Measurements from ENCODE around the gene CYBRD1. TPM values are rescaled to one million over a fixed set of nuclear protein-coding genes. Genes with fewer than 3 reads are reported as not detected.

The CYBRD1 gene
- total RNA-seq, 4 donors from 2014 or later = 42.3 to 49.0 (median 43.4) TPM

- in situ Hi-C loops (cut with MboI; ENCODE audit: low sequenced_read_pairs in 4 of 4) (loop anchor here in 3 of 4 donors (25.0 kb wide), 2 partner anchors 525 to 550 kb away; partner anchors contain the start of gene DLX2 (in 2 of the 3)), intact Hi-C loops (cut with DNase I; ENCODE audit: low total_unique reads) (no loop called here)
- ATAC-seq (no peak), DNase-seq (no peak)
- Histone ChIP-seq H3K9me3 (peaks cover 0 to 4% (median 0%) of the 10 kb centered on the region in 3 donors), H3K27me3 (peaks cover 0 to 3% (median 0%) of the 10 kb centered on the region in 3 donors), H3K4me1 (no peaks in the 10 kb centered on the region), H3K27ac (no peak overlapping the region), H3K4me3 (no peak overlapping the region), H3K36me3 (no peaks in the 10 kb centered on the region)
- no peak for TF ChIP-seq POLR2A (IDR thresholded peaks at IDR 0.05)
- TF ChIP-seq CTCF (IDR thresholded peaks at IDR 0.05 in 4 of 5, conservative IDR thresholded peaks at IDR 0.05 in 1 of 5) = no peak
Observed at GRCh38 chr2:171587567-171587966, 65.3 kb downstream of the CYBRD1 start.

GRCh38 chr2:171590116-171590515 is 67.8 kb downstream of the CYBRD1 start:
- DNase-seq = no peak
- no peaks in the 10 kb centered on the region for H3K4me1 ChIP-seq
- TF ChIP-seq POLR2A (IDR thresholded peaks at IDR 0.05) (no peak), CTCF (IDR thresholded peaks at IDR 0.05 in 4 of 5, conservative IDR thresholded peaks at IDR 0.05 in 1 of 5) (no peak)
- no peak overlapping the region for H3K4me3 ChIP-seq
- intact Hi-C loops (cut with DNase I; ENCODE audit: low total_unique reads) = no loop called here
- H3K27me3 ChIP-seq = peaks cover 0 to 3% (median 0%) of the 10 kb centered on the region in 3 donors
- no peak overlapping the region for H3K27ac ChIP-seq
- ATAC-seq = no peak
- in situ Hi-C loops (cut with MboI; ENCODE audit: low sequenced_read_pairs in 4 of 4) = loop anchor here (10.0 to 25.0 kb wide), 3 partner anchors 515 to 547 kb away; partner anchors contain the start of gene DLX2 (in 3 of the 4)
- no peaks in the 10 kb centered on the region for H3K36me3 ChIP-seq
- peaks cover 0 to 4% (median 0%) of the 10 kb centered on the region in 3 donors for H3K9me3 ChIP-seq

- in situ Hi-C loops (cut with MboI; ENCODE audit: low sequenced_read_pairs in 4 of 4) = loop anchor here (10.0 to 25.0 kb wide), 3 partner anchors 513 to 545 kb away; partner anchors contain the start of gene DLX2 (in 3 of the 4)
- H3K27me3 ChIP-seq = peaks cover 0 to 3% (median 0%) of the 10 kb centered on the region in 3 donors
Observed at GRCh38 chr2:171592036-171592555, 69.8 kb downstream of the CYBRD1 start.

GRCh38 chr2:171595456-171595855 is 73.2 kb downstream of the CYBRD1 start:
- intact Hi-C loops (cut with DNase I; ENCODE audit: low total_unique reads) = loop anchor here (5.0 kb wide), 2 partner anchors 512 to 532 kb away; no protein-coding TSS in a partner anchor
- TF ChIP-seq POLR2A (IDR thresholded peaks at IDR 0.05) (no peak), CTCF (IDR thresholded peaks at IDR 0.05 in 4 of 5, conservative IDR thresholded peaks at IDR 0.05 in 1 of 5) (no peak)
- Histone ChIP-seq H3K4me3 (no peak overlapping the region), H3K4me1 (no peaks in the 10 kb centered on the region), H3K27ac (no peak overlapping the region), H3K9me3 (peaks cover 0 to under 1% (median 0%) of the 10 kb centered on the region in 3 donors), H3K36me3 (no peaks in the 10 kb centered on the region), H3K27me3 (no peaks in the 10 kb centered on the region)
- in situ Hi-C loops (cut with MboI; ENCODE audit: low sequenced_read_pairs in 4 of 4) = loop anchor here (10.0 to 25.0 kb wide), 3 partner anchors 509 to 542 kb away; partner anchors contain the start of gene DLX2 (in 3 of the 4)
- ATAC-seq = no peak
- DNase-seq = no peak

More at GRCh38 chr2:171592036-171592555, 69.8 kb downstream of the CYBRD1 start:
- no peak for TF ChIP-seq POLR2A (IDR thresholded peaks at IDR 0.05)
- H3K4me1 ChIP-seq = no peaks in the 10 kb centered on the region
- H3K27ac ChIP-seq = no peak overlapping the region
- H3K9me3 ChIP-seq = peaks cover 0 to 4% (median 0%) of the 10 kb centered on the region in 3 donors
- H3K4me3 ChIP-seq = peak overlapping the region in 1 of 4 donors; percentile 17
- ATAC-seq (no peak), DNase-seq (no peak)
- H3K36me3 ChIP-seq = no peaks in the 10 kb centered on the region
- intact Hi-C loops (cut with DNase I; ENCODE audit: low total_unique reads) = no loop called here

- H3K36me3 ChIP-seq = no peaks in the 10 kb centered on the region
- H3K4me3 ChIP-seq = no peak overlapping the region
- no peaks in the 10 kb centered on the region for H3K9me3 ChIP-seq
- H3K27ac ChIP-seq = no peak overlapping the region
- ATAC-seq = no peak
- no peaks in the 10 kb centered on the region for H3K27me3 ChIP-seq
- in situ Hi-C loops (cut with MboI; ENCODE audit: low sequenced_read_pairs in 4 of 4) = loop anchor here (10.0 to 25.0 kb wide), 3 partner anchors 509 to 541 kb away; partner anchors contain the start of gene DLX2 (in 3 of the 4)
- no peak for DNase-seq
- H3K4me1 ChIP-seq = no peaks in the 10 kb centered on the region
- TF ChIP-seq CTCF (IDR thresholded peaks at IDR 0.05 in 4 of 5, conservative IDR thresholded peaks at IDR 0.05 in 1 of 5) (no peak), POLR2A (IDR thresholded peaks at IDR 0.05) (no peak)
- intact Hi-C loops (cut with DNase I; ENCODE audit: low total_unique reads) = loop anchor here (5.0 kb wide), 2 partner anchors 511 to 531 kb away; no protein-coding TSS in a partner anchor
Observed at GRCh38 chr2:171595896-171596295, 73.6 kb downstream of the CYBRD1 start.

Measured in gastrocnemius medialis (tissue), 4 donors.